ENCODE measurements around the gene ABL1. TPM values are rescaled to one million over a fixed set of nuclear protein-coding genes. Genes with fewer than 3 reads are reported as not detected.

The ABL1 gene
- total and polyA plus RNA-seq, 10 donors, result 9.7 to 76.7 (median 42.2) TPM

DNA sequence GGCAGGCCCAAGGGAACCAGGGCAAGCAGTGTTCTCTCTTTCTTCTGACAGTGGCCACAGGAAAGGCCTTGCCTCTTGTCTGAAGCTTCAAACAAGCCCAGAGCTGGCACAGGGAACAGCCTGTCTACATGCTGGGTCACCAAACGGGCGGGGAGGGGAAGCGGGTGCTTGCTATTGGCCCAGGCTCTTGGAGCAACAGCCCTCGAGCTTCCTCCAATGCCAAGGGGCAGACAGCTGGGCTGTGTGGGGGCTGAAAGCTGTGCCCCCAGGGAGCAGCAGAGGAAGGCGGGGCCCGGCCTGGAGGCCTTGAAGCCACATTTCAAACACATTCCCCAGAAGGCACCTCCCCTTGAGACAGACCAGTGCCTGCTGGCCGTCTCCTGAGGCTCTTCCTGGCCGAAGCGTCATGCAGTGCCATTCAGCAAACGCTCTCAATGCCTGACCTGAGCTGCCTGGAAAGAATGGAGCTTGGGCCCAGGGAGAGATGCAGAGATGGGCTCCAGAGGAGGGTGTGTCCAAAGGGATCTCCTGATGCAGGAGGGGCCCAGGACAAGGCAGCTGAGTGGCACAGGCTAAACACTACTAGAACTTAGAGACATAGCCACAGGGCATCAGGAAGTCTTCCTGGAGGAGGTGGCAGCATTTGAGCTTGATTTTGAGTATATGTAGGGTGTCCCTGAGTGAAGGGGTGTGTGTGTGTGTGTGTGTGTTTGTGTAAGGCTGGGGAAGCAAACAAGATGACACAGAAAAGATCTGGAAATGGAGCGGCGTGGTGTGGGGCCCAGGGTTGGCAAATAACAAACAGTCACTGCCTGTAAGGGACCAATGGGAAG is 101.4 kb downstream of the ABL1 start:
- 37 to 46% (median 42%) methylated on average over 7 to 12 of the region's 12 CpGs for WGBS, 5 donors
- no peak for DNase-seq

More for the DNA sequence above, 101.4 kb downstream of the ABL1 start:
- Histone ChIP-seq H3K4me3 (no peak overlapping the region), H3K4me1 (peaks cover 15 to 61% (median 39%) of the 10 kb centered on the region in 6 donors), H3K9me3 (no peaks in the 10 kb centered on the region), H3K27me3 (replicated peaks in 1 of 7) (peaks cover 4 to 100% (median 92%) of the 10 kb centered on the region in 7 donors), H3K36me3 (no peaks in the 10 kb centered on the region), H3K27ac (peak overlapping the region in 4 of 8 donors; percentile 3 to 47 (median 16))
- intact Hi-C loops (cut with DNase I; ENCODE audit: low total_unique reads), result no loop called here
- no peak for TF ChIP-seq POLR2A (IDR thresholded peaks at IDR 0.05)
- TF ChIP-seq POLR2AphosphoS5 (IDR thresholded peaks at IDR 0.05), result peak in 2 of 3 donors; percentile 14 to 51
- TF ChIP-seq, protein P1, sequence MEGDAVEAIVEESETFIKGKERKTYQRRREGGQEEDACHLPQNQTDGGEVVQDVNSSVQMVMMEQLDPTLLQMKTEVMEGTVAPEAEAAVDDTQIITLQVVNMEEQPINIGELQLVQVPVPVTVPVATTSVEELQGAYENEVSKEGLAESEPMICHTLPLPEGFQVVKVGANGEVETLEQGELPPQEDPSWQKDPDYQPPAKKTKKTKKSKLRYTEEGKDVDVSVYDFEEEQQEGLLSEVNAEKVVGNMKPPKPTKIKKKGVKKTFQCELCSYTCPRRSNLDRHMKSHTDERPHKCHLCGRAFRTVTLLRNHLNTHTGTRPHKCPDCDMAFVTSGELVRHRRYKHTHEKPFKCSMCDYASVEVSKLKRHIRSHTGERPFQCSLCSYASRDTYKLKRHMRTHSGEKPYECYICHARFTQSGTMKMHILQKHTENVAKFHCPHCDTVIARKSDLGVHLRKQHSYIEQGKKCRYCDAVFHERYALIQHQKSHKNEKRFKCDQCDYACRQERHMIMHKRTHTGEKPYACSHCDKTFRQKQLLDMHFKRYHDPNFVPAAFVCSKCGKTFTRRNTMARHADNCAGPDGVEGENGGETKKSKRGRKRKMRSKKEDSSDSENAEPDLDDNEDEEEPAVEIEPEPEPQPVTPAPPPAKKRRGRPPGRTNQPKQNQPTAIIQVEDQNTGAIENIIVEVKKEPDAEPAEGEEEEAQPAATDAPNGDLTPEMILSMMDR (IDR thresholded peaks at IDR 0.05 in 8 of 11, conservative IDR thresholded peaks at IDR 0.05 in 3 of 11), result no peak

Other genes starting within 250 kb of the ABL1 start
- not detected for gene PRDM12, start 170.7 kb upstream of the ABL1 start, total RNA-seq
- under 1 TPM in 2 of 3 donors, not detected in 1; 0.06 to 0.07 TPM for gene PRDM12, start 170.7 kb upstream of the ABL1 start, polyA plus RNA-seq
- 10 to 100 TPM; 23.8 to 34.6 (median 26.1) TPM for gene EXOSC2, start 141.5 kb upstream of the ABL1 start, total RNA-seq
- gene EXOSC2, start 141.5 kb upstream of the ABL1 start, polyA plus RNA-seq, result 10 to 100 TPM; 16.9 to 22.8 (median 17.2) TPM
- not detected for gene QRFP, start 61.6 kb downstream of the ABL1 start, total RNA-seq
- gene QRFP, start 61.6 kb downstream of the ABL1 start, polyA plus RNA-seq, result under 1 TPM in 2 of 3 donors, not detected in 1; 0.13 to 0.16 TPM
- gene FIBCD1, start 104.0 kb downstream of the ABL1 start, total RNA-seq, result under 1 TPM in 4 of 7 donors, not detected in 3; 0.26 to 0.51 (median 0.44) TPM
- under 1 TPM; 0.02 to 0.35 (median 0.06) TPM for gene FIBCD1, start 104.0 kb downstream of the ABL1 start, polyA plus RNA-seq
- 10 to 100 TPM; 11.7 to 79.5 (median 36.2) TPM for gene LAMC3, start 173.9 kb downstream of the ABL1 start, total RNA-seq
- gene LAMC3, start 173.9 kb downstream of the ABL1 start, polyA plus RNA-seq, result 10 to 100 TPM in 2 of 3 donors, 1 to 10 TPM in 1; 9.1 to 30.1 (median 20.5) TPM